Epidermal melanocyte (primary cell): ENCODE data around the gene MAP1LC3B2.

Experiments used
- DNase-seq: peaks from one replicate; pipeline ENCODE4 v3.0.0; 2011; ENCODE audit warnings: low spot score; ENCODE audit not compliant: insufficient read length

MAP1LC3B2 gene

GRCh38 chr12:116614194-116614915 lies 55.2 kb downstream of the MAP1LC3B2 start:
- DNase-seq, result no peak

- no peak for DNase-seq
Observed at GRCh38 chr12:116615141-116615861, 56.1 kb downstream of the MAP1LC3B2 start.

GRCh38 chr12:116616536-116617248 lies 57.5 kb downstream of the MAP1LC3B2 start:
- no peak for DNase-seq

- no peak for DNase-seq
Observed at GRCh38 chr12:116619246-116619645, 60.1 kb downstream of the MAP1LC3B2 start.

GRCh38 chr12:116620124-116620491 lies 60.9 kb downstream of the MAP1LC3B2 start:
- DNase-seq, result no peak

GRCh38 chr12:116620492-116621191 lies 61.5 kb downstream of the MAP1LC3B2 start:
- DNase-seq, result no peak

- DNase-seq, result no peak
Observed at GRCh38 chr12:116621194-116621593, 62.0 kb downstream of the MAP1LC3B2 start.

GRCh38 chr12:116624516-116624915 lies 65.3 kb downstream of the MAP1LC3B2 start:
- DNase-seq, result no peak

GRCh38 chr12:116626153-116626552 lies 67.0 kb downstream of the MAP1LC3B2 start:
- no peak for DNase-seq
